ENCODE results near the gene PXDC1.
"Not testable (repeated sequence)": the region's sequence is repeated elsewhere in the genome, so short reads cannot be mapped to it uniquely, and the experiment has no call there.

The PXDC1 gene

GRCh38 chr6:3734023-3734422 lies 17.5 kb downstream of the PXDC1 start:
- DNase-seq (ENCODE audit: low read depth in 2 of 2, low spot score in 1 of 2), result no peak

DNA sequence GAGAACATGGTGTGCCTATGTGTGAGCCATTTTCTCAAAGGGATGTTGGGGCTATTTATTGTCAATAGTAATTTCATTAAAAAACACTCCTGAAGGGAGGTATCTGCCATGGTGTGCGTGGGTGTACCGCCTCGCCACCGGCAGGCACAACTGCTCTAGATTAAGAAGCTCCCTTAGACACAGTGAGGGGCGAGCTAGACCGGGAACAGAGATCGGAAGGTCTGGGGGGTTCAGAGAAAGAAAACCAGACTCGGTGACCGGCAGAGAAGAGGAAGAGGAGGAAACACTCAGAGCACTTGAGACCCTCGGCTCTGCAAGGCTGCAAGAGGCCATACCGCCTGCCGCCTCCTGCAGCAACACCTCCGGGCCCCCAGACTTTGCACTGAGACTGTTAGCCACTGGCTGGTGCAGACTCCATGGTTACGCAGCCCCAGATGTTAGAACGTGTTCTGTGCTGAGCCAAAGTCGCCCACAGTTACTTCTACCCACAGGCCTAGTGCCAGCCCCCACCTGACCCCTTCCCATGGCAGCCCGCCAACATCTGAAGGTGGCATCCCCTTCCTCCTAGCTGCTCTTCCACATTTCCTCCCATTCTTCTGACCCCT lies 18.1 kb downstream of the PXDC1 start:
- DNase-seq (ENCODE audit: low read depth in 2 of 2, low spot score in 1 of 2), result no peak

DNA sequence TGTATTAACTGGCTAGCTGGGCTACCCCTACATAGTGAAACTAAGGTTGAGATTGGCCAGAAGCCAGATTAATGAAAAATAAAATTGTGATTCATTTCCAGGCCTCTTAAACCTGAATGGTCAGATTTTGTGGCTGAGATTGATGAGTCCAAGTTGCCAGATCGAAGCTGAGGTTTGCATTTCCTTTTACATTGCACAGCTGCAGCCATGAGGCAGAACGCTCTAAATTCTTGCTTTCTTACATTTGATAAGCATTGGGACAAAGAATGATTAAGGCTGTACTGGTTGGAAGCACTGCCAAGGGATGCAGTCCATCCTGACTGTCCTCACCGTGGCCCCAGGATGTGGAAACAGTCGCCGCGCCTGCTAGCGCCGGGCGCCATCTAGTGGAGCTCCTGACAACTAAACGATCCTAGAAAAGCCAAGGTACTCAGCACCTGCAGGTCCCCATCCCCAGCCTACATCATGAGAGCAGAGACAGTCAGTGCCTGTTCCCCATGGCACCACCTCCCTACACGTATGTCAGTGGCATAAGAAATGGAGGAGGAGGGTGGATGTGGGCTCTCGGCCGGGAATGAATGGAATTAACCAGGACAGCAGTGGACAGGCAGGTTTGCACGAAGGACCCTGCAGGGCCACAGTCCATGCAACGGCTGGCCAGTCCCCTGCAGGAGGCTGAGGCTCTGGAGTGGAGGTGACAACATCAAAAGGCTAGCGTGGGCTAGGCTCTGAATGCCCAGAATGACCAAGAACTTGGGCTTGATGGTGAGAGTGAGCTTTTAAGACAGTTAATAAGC lies 19.0 kb downstream of the PXDC1 start:
- peak; percentile 26 to 45 for DNase-seq (ENCODE audit: low read depth in 2 of 2, low spot score in 1 of 2)

- no peak for DNase-seq (ENCODE audit: low read depth in 2 of 2, low spot score in 1 of 2)
Measured at GRCh38 chr6:3731700-3732099, 19.8 kb downstream of the PXDC1 start.

DNA sequence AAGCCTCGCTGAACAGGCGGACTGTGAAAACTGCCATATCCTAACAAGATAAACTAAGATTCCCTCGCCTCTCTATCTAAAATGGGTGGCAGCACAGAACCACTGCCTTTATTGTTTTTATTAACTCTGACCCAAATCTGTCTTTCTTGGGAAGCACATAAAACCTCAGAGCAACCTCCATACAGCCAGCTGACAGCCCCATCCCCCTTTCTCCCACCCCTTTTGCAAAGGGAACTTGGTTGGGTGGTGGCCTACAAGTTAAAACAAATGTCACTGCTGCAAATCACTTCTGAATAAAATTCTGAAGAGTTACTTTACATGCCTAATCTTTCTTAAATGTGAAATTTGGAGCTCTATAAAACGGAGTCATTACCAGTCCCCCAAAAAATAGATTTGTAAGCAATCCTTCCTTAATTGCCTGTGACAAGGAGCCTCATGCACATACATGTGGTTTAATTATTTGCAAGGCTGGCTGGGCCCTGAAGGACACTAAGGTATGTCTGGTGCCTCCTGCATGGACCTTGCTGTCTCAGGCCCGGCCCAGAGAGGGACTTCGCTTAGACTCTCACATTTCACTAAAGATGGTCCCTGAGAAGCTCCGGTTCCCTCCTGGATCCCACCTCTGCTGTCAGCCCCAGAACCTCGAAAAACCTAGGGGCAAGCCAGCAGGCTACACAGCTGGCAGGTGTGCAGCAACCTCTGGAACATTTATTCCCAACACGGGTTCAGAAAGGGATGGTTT lies 21.7 kb downstream of the PXDC1 start:
- no peak for DNase-seq (ENCODE audit: low read depth in 2 of 2, low spot score in 1 of 2)

DNA sequence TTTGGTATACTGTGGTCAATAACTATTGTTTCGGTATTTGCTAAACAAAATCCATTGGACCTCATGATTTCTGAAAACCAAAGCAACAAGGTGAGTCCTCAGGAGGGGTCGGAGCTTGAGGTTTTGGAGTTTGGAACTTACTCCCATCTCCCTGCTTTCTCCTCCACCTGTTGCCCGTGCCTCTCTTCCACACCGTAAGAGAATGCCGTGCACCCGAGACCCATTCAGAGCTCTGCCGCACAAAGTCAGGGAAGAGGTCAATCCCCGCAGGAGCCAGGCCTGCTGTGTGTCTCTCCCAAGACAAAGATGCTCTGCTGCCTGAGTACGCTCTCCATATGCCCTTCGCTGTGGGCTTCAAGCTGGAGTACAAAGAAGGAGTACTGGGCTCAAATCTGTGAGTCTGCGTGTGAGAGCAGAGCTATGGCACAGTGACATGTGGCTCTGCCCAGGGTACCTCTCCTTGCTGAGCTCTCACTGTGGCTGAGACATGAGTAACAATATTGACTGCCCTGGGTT lies 23.9 kb downstream of the PXDC1 start:
- DNase-seq (ENCODE audit: low read depth in 2 of 2, low spot score in 1 of 2), result no peak

GRCh38 chr6:3727036-3727435 lies 24.5 kb downstream of the PXDC1 start:
- no peak for DNase-seq (ENCODE audit: low read depth in 2 of 2, low spot score in 1 of 2)

GRCh38 chr6:3726421-3726820 lies 25.1 kb downstream of the PXDC1 start:
- no peak for DNase-seq (ENCODE audit: low read depth in 2 of 2, low spot score in 1 of 2)

DNA sequence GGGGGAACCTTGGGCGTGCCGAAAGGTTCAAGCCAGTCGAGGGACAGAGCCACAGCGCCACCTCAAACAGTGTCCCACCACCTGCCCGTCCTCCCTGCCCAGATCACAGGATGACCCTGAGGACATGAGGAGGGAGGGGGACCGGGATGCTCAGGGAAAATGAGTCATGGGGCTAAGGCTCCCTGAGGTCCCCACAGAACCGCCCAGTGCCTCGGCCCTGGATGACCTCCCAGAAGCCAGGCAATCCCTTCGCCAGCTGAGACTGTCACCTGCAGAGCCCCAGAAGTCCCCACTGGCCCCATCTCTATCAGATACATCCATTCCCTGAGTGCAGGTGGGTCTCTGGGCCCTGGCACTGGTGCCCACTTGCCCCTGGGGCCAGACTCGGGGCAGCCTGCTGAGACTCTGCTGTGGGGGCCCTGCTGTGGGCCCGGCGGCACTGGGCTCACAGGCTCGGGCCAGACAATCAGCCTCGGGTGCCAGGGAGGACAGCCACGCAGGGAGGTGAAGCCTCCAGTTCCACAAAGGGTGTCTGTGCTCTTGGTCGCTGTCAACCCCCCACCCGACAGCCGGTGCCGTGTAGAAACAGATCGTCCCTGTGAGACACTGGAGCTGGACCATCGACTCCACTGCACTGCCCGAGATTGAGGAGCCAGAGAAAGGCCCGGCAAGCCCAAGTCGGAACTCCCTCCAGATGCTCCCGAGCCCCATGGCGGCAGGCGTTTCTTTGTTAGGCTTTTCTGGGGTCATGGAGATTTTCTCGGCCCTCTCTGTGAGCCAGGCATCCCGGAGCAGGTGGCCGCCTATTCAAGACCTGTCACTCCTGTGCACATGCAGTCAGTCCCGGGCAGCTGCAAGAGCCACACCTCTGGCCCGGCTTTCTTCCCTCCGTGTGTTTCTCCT lies 26.1 kb downstream of the PXDC1 start:
- DNase-seq (ENCODE audit: low read depth in 2 of 2, low spot score in 1 of 2), result no peak

DNA sequence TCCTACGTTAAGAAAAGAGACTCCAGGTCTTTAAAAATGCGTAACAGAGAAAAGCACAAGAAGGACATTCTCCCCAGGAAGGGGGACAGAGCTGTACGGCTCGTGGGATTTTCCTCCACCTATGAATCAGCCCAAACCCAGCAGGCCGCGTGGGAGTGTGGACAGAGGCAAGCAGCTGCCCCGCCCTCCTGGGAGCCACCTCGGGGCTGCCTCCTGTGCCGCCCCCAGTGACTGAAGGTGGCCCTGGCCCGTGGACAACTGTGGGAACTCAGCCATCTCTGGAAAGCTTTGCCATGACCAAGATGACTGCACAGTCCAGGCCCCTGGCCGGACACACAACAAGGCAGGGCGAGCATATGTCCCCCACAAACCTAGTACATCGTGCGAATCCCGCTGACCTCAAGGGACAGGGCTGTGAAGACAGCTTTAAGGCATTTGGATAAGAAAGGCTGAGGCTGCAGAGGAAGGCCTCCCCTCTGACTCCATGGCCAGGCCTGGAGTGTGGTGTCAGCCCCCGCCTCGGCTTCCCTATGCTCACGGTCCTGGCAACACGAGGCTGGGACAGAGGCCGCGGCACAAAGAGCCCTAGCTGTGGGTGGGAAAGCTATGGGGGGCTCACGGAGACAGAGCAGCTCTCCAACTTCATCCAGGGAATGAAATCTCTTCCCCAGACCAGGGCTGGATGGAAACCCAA lies 26.9 kb downstream of the PXDC1 start:
- DNase-seq (ENCODE audit: low read depth in 2 of 2, low spot score in 1 of 2), result no peak

GRCh38 chr6:3723966-3724365 lies 27.5 kb downstream of the PXDC1 start:
- no peak for DNase-seq (ENCODE audit: low read depth in 2 of 2, low spot score in 1 of 2)

DNA sequence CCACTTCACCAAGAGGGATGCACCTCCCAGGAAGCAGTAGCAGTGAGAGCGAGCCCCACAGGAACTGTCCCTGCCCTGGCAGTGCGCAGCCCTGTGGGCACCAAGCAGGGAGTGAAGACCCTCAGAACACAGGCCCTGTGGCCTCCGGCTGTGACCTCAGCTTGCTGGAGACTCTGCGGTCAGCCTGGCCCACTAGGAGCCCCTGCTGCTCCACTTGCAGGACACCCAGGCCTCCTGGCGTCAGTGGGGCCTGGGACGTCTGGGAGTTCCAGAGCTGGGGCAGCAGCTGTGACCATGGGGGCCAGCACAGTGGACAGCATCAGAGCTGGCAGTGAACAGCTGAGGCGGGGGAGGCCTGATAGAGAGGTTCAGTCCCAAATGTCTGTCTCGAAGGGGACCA lies 28.3 kb downstream of the PXDC1 start:
- no peak for DNase-seq (ENCODE audit: low read depth in 2 of 2, low spot score in 1 of 2)

- DNase-seq (ENCODE audit: low read depth in 2 of 2, low spot score in 1 of 2), result no peak
Measured at GRCh38 chr6:3722785-3723184, 28.7 kb downstream of the PXDC1 start.

GRCh38 chr6:3721810-3722621 lies 29.5 kb downstream of the PXDC1 start:
- no peak for DNase-seq (ENCODE audit: low read depth in 2 of 2, low spot score in 1 of 2)

DNA sequence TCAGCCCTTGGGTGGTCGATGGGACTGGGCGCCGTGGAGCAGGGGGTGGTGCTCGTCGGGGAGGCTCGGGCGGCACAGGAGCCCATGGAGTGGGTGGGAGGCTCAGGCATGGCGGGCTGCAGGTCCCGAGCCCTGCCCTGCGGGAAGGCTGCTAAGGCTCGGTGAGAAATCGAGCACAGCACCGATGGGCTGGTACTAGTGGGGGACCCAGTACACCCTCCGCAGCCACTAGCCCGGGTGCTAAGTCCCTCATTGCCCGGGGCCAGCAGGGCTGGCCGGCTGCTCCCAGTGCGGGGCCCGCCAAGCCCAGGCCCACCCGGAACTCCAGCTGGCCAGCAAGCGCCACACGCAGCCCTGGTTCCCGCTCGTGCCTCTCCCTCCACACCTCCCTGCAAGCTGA lies 30.7 kb downstream of the PXDC1 start:
- not testable (repeated sequence) for DNase-seq (ENCODE audit: low read depth in 2 of 2, low spot score in 1 of 2)

DNA sequence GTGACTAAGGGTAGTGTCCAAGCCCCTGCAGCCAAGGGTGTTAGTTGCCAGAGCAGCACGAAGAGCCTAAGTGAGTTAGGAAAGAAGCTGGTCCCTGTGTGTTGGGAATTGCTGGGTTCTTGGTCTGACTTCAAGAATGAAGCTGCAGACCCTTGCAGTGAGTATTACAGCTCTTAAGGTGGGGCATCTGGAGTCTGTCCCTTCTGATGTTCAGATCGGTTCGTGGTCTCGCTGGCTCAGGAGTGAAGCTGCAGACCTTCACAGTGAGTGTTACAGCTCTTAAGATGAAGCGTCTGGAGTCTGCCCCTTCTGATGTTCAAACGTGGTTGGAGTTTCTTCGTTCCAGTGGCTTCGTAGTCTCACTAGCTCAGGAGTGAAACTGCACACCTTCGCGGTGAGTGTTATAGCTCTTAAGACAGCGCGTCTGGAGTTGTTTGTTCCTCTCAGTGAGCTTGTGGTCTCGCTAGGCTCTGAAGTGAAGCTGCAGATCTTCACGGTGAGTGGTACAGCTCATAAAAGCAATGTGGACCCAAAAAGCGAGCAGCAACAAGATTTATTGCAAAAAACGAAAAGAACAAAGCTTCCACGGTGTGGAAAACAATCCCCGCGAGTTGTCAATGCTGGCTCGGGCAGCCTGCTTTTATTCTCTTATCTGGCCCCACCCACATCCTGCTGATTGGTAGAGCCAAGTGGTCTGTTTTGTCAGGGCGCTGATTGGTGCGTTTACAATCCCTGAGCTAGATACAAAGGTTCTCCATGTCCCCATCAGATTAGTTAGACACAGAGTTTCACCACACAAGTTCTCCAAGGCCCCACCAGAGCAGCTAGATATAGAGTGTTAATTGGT lies 31.8 kb downstream of the PXDC1 start:
- no peak for DNase-seq (ENCODE audit: low read depth in 2 of 2, low spot score in 1 of 2)

GRCh38 chr6:3718407-3718806 lies 33.1 kb downstream of the PXDC1 start:
- DNase-seq (ENCODE audit: low read depth in 2 of 2, low spot score in 1 of 2), result no peak

- no peak for DNase-seq (ENCODE audit: low read depth in 2 of 2, low spot score in 1 of 2)
Measured at GRCh38 chr6:3715285-3715684, 36.2 kb downstream of the PXDC1 start.

GRCh38 chr6:3714768-3715167 lies 36.7 kb downstream of the PXDC1 start:
- no peak for DNase-seq (ENCODE audit: low read depth in 2 of 2, low spot score in 1 of 2)

Measured in stimulated activated CD8-positive, alpha-beta memory T cell treated with anti-CD3 and anti-CD28 coated beads, Interleukin-4, amount 100 ng/mL, for 1 hour (primary cell).